AG09309 (cell line): ENCODE results near the gene ABCA13.

Experiments used
- DNase-seq: peaks from one replicate; pipeline ENCODE4 v3.0.0-alpha.2; 2010; ENCODE audit warnings: low read depth
- H3K4me3 ChIP-seq: 2 replicates; pipeline ENCODE4 v1.5.1; 2011; ENCODE audit warnings: mild to moderate bottlenecking, low read depth, low read length, moderate library complexity; ENCODE audit not compliant: control insufficient read depth
- CTCF ChIP-seq: IDR thresholded peaks from 2 replicates; pipeline ENCODE4 v1.5.1; 2011; ENCODE audit warnings: mild to moderate bottlenecking, low read depth, low read length, inconsistent platforms; ENCODE audit not compliant: insufficient read depth, control insufficient read depth; ENCODE audit errors: missing control alignments

The ABCA13 gene

DNA sequence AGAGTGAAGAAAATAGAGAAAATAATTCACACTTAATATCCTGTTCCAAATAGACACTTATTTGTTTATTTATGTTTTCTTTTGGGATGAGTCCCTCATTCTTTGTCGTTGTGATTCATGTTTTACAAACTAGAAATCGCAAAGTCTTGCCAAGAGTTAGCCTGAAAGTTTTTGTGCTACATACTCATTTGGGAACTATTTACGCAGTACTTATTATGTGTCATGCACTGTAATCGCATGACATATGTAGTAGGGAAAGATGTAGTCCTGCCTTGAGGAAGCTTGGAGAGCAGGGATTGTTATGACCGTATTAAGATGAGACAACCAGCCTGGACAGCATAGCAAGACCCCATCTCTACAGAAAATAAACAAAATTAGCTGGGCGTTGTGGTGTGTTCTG lies 189.3 kb downstream of the ABCA13 start:
- H3K4me3 ChIP-seq: no peak overlapping the region
- DNase-seq: no peak

GRCh38 chr7:48363174-48363573 lies 191.9 kb downstream of the ABCA13 start:
- no peak for DNase-seq
- no peak for TF ChIP-seq CTCF
- H3K4me3 ChIP-seq: no peak overlapping the region

More for the DNA sequence above, 189.3 kb downstream of the ABCA13 start:
- no peak for TF ChIP-seq CTCF

DNA sequence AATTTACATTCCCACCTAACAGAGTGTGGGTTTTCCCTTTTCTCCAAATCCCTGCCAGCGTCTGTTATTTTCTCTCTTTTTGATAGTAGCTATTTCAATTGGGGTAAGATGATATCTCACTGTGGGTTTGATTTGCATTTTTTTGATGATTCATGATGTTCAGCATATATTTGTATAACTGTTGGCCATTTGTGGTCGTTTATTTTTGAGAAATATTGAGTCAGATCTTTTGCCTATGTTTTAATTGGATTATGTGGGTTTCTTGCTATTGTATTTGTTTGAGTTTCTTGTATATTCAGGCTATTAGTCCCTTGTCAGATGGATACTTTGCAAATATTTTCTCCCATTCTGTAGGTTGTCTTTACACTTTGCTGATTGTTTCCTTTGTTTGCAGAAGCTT lies 193.8 kb downstream of the ABCA13 start:
- no peak overlapping the region for H3K4me3 ChIP-seq
- no peak for TF ChIP-seq CTCF
- DNase-seq: no peak

GRCh38 chr7:48366096-48366495 lies 194.8 kb downstream of the ABCA13 start:
- no peak overlapping the region for H3K4me3 ChIP-seq
- no peak for DNase-seq
- TF ChIP-seq CTCF: no peak

GRCh38 chr7:48376263-48376662 lies 205.0 kb downstream of the ABCA13 start:
- TF ChIP-seq CTCF: no peak
- no peak overlapping the region for H3K4me3 ChIP-seq
- DNase-seq: no peak

DNA sequence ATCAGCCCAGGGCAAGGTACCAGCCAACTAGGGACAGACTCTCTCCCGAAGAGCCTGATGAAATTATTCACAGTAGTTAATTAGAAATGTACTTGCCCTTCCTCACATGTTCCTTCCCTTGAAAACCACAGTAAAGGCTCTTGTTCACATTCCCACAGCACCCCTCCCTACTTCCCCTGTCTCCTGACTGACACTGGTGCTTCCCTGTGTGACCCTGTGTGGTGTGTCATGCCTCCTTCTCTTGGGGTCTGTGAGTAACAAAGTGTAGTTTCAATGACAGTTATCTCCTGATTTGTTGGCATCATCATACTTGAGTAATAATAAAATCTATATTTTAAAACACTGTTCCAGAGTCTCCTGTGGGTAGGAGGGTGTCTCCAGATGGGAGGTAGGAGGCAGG lies 209.7 kb downstream of the ABCA13 start:
- TF ChIP-seq CTCF: no peak
- H3K4me3 ChIP-seq: no peak overlapping the region
- no peak for DNase-seq

DNA sequence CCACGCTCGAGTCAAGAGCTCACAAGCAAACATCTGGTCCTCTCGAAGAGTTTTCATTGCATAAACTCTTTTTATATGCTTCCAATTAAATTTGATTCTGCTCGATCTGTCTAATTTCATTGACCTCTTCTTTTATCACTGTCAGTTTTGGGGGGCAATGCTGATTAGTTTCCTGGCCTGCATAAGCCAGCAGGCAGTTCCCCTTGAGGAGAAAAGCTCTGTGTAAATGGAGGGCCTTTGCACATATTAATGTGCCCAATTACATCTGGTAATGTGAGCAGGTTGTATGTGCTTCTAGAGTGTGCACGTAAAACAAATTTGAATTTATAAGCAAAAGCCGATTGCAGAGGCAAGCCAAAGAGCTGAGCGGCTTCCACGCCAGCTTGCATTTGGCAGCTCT lies 210.3 kb downstream of the ABCA13 start:
- DNase-seq: no peak
- no peak overlapping the region for H3K4me3 ChIP-seq
- no peak for TF ChIP-seq CTCF
